ENCODE results near the gene CFAP20. TPM values are rescaled to one million over a fixed set of nuclear protein-coding genes. Genes with fewer than 3 reads are reported as not detected.
"Not testable (repeated sequence)": the region's sequence is repeated elsewhere in the genome, so short reads cannot be mapped to it uniquely, and the experiment has no call there.

The CFAP20 gene
- total RNA-seq, 4 donors from 2014 or later: 23.7 to 88.8 (median 59.2) TPM

GRCh38 chr16:58096249-58096648, 32.9 kb downstream of the CFAP20 start:
- H3K9me3 ChIP-seq: no peaks in the 10 kb centered on the region
- no peak overlapping the region for H3K4me3 ChIP-seq
- H3K27me3 ChIP-seq: no peaks in the 10 kb centered on the region
- intact Hi-C loops (cut with DNase I; ENCODE audit: low total_unique reads): no loop called here
- no peak overlapping the region for H3K27ac ChIP-seq
- TF ChIP-seq POLR2A (IDR thresholded peaks at IDR 0.05): no peak
- TF ChIP-seq CTCF (IDR thresholded peaks at IDR 0.05): no peak
- no peak for DNase-seq
- H3K4me1 ChIP-seq: no peaks in the 10 kb centered on the region
- H3K36me3 ChIP-seq: no peaks in the 10 kb centered on the region

- H3K4me3 ChIP-seq; H3K27me3 ChIP-seq; intact Hi-C loops (cut with DNase I; ENCODE audit: low total_unique reads); H3K9me3 ChIP-seq; H3K36me3 ChIP-seq; DNase-seq; H3K4me1 ChIP-seq; H3K27ac ChIP-seq: not testable (repeated sequence)
Observed at GRCh38 chr16:58095575-58095960, 33.6 kb downstream of the CFAP20 start.

DNA sequence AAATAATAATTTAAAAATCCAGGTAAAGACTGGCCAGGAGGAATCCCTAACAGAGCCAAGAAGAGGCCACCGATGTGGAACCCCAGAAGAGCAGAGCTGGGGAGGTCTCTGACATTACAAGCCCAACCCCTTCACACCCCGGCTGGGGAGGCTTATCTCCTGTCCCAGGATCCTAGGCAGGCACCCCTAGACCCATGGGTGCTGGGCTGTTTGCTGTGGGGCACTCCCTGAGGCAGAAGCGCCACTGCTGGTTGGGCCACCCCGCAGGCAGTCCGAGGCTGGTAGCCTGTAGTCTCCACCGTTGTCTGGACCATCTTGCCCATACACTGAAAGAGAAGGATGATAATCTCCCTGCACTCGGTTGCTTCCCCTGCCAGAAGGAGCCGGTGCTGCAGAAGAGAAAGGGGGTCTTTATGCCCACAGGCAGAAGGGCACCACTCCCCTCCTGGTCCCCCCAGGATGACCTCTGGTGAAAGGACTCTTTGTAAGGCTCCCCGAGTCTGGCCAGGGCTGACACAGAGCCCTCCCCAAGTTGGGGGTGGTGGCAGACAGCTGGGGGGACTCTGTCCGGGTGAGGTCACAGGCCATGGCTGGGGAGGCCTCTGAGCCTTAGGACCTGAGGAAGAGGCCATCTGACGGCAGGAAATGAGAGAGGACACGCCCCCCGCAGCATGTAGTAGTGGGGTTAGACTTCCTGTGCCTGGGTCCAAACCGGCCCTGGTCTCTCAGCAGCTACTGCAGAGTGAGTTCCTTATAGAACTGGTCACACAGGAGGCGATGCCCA, 34.2 kb downstream of the CFAP20 start:
- Histone ChIP-seq H3K4me3 (no peak overlapping the region), H3K27ac (no peak overlapping the region), H3K4me1 (no peaks in the 10 kb centered on the region), H3K9me3 (no peaks in the 10 kb centered on the region), H3K36me3 (no peaks in the 10 kb centered on the region), H3K27me3 (no peaks in the 10 kb centered on the region)
- intact Hi-C loops (cut with DNase I; ENCODE audit: low total_unique reads): no loop called here
- TF ChIP-seq CTCF (IDR thresholded peaks at IDR 0.05): no peak
- TF ChIP-seq POLR2A (IDR thresholded peaks at IDR 0.05): no peak
- DNase-seq: no peak

GRCh38 chr16:58094026-58094425, 35.2 kb downstream of the CFAP20 start:
- TF ChIP-seq CTCF (IDR thresholded peaks at IDR 0.05) (no peak), POLR2A (IDR thresholded peaks at IDR 0.05) (no peak)
- intact Hi-C loops (cut with DNase I; ENCODE audit: low total_unique reads): no loop called here
- no peak overlapping the region for H3K4me3 ChIP-seq
- DNase-seq: no peak
- H3K36me3 ChIP-seq: no peaks in the 10 kb centered on the region
- no peaks in the 10 kb centered on the region for H3K27me3 ChIP-seq
- H3K27ac ChIP-seq: no peak overlapping the region
- H3K9me3 ChIP-seq: no peaks in the 10 kb centered on the region
- H3K4me1 ChIP-seq: no peaks in the 10 kb centered on the region

GRCh38 chr16:58090396-58090795, 38.8 kb downstream of the CFAP20 start:
- H3K4me3 ChIP-seq; intact Hi-C loops (cut with DNase I; ENCODE audit: low total_unique reads); H3K27me3 ChIP-seq; H3K27ac ChIP-seq; H3K36me3 ChIP-seq; H3K9me3 ChIP-seq; H3K4me1 ChIP-seq; DNase-seq: not testable (repeated sequence)

- H3K4me3 ChIP-seq: no peak overlapping the region
- H3K36me3 ChIP-seq: no peaks in the 10 kb centered on the region
- intact Hi-C loops (cut with DNase I; ENCODE audit: low total_unique reads): no loop called here
- H3K27ac ChIP-seq: no peak overlapping the region
- DNase-seq: no peak
- H3K4me1 ChIP-seq: no peaks in the 10 kb centered on the region
- no peaks in the 10 kb centered on the region for H3K27me3 ChIP-seq
- H3K9me3 ChIP-seq: no peaks in the 10 kb centered on the region
- TF ChIP-seq CTCF (IDR thresholded peaks at IDR 0.05): no peak
- TF ChIP-seq POLR2A (IDR thresholded peaks at IDR 0.05): no peak
Observed at GRCh38 chr16:58088091-58088490, 41.1 kb downstream of the CFAP20 start.
